Osteoblast (primary cell): ENCODE data around the gene ADAM12. TPM values are rescaled to one million over a fixed set of nuclear protein-coding genes. Genes with fewer than 3 reads are reported as not detected.

Experiments
- DNase-seq: peaks from one replicate; pipeline ENCODE4 v3.0.0; 2011; ENCODE audit warnings: low spot score, mixed read lengths; ENCODE audit not compliant: insufficient read length; ENCODE audit errors: missing footprints
- H2AFZ ChIP-seq: 2 replicates; pipeline ENCODE4 v1.6.0; 2011; ENCODE audit warnings: mild to moderate bottlenecking, low read length
- H3K27ac ChIP-seq: 2 replicates; pipeline ENCODE4 v1.5.1; 2011; ENCODE audit warnings: mild to moderate bottlenecking, low read depth, low read length, moderate library complexity
- H3K27me3 ChIP-seq: 2 replicates; pipeline ENCODE4 v1.6.0; 2012; ENCODE audit warnings: mild to moderate bottlenecking, control low read depth, inconsistent platforms, low read length, moderate library complexity; ENCODE audit not compliant: insufficient read depth
- H3K36me3 ChIP-seq: 2 replicates; pipeline ENCODE4 v1.5.1; 2011; ENCODE audit warnings: mild to moderate bottlenecking, low read length, control low read depth, moderate library complexity; ENCODE audit not compliant: insufficient read depth
- H3K4me1 ChIP-seq: 2 replicates; pipeline ENCODE4 v1.5.1; 2011; ENCODE audit warnings: mild to moderate bottlenecking, low read length, control low read depth, moderate library complexity; ENCODE audit not compliant: insufficient read depth
- H3K4me2 ChIP-seq: 2 replicates; pipeline ENCODE4 v1.6.0; 2011; ENCODE audit warnings: mild to moderate bottlenecking, low read length; ENCODE audit not compliant: insufficient read depth
- H3K4me3 ChIP-seq: fragments of 200-600 bp; sonication (generic); 3 replicates; pipeline ENCODE4 v1.5.1; 2012; ENCODE audit warnings: mild to moderate bottlenecking, low read length, inconsistent platforms; ENCODE audit not compliant: insufficient read depth
- H3K79me2 ChIP-seq: 2 replicates; pipeline ENCODE4 v1.6.0; 2012; ENCODE audit warnings: mild to moderate bottlenecking, low read length, control low read depth, inconsistent platforms; ENCODE audit not compliant: insufficient read depth
- H3K9me3 ChIP-seq: 2 replicates; pipeline ENCODE4 v1.5.1; 2011; ENCODE audit warnings: low read depth, low read length, control low read depth
- H4K20me1 ChIP-seq: 2 replicates; pipeline ENCODE4 v1.6.0; 2012; ENCODE audit warnings: mild to moderate bottlenecking, low read length, control low read depth; ENCODE audit not compliant: insufficient read depth
- CTCF ChIP-seq: IDR thresholded peaks from 2 replicates; pipeline ENCODE4 v1.5.1; 2011; ENCODE audit warnings: mild to moderate bottlenecking, low read depth, low read length, moderate library complexity; ENCODE audit errors: extremely low read depth
- total RNA-seq: library from RNA; depleted of rRNA; stranded (reverse); fragments of >200 nt; gene quantifications from 2 replicates; pipeline ENCODE4 v1.2.3, GENCODE V29; 2012

The ADAM12 gene
- total RNA-seq, 1 donor = 345 TPM

GRCh38 chr10:126006264-126006663 lies 382.0 kb downstream of the ADAM12 start:
- TF ChIP-seq CTCF = no peak
- H4K20me1 ChIP-seq = no peaks in the 10 kb centered on the region
- H3K27ac ChIP-seq = no peak overlapping the region
- H3K79me2 ChIP-seq = no peaks in the 10 kb centered on the region
- H3K4me3 ChIP-seq = no peak overlapping the region
- no peaks in the 10 kb centered on the region for H3K4me1 ChIP-seq
- no peak overlapping the region for H3K4me2 ChIP-seq
- H3K36me3 ChIP-seq = peaks cover 13% of the 10 kb centered on the region
- no peaks in the 10 kb centered on the region for H3K27me3 ChIP-seq
- H3K9me3 ChIP-seq = no peaks in the 10 kb centered on the region
- no peak overlapping the region for H2AFZ ChIP-seq
- DNase-seq = no peak

GRCh38 chr10:126004752-126005151 lies 383.5 kb downstream of the ADAM12 start:
- TF ChIP-seq CTCF = no peak
- DNase-seq = no peak

GRCh38 chr10:126001576-126001975 lies 386.7 kb downstream of the ADAM12 start:
- Histone ChIP-seq H4K20me1 (no peaks in the 10 kb centered on the region), H2AFZ (no peak overlapping the region), H3K36me3 (no peaks in the 10 kb centered on the region), H3K27me3 (no peaks in the 10 kb centered on the region), H3K27ac (no peak overlapping the region), H3K4me3 (no peak overlapping the region), H3K79me2 (no peaks in the 10 kb centered on the region), H3K4me2 (no peak overlapping the region), H3K4me1 (no peaks in the 10 kb centered on the region), H3K9me3 (no peaks in the 10 kb centered on the region)
- no peak for TF ChIP-seq CTCF
- DNase-seq = no peak

More at GRCh38 chr10:126004752-126005151, 383.5 kb downstream of the ADAM12 start:
- Histone ChIP-seq H3K27ac (no peak overlapping the region), H3K4me2 (no peak overlapping the region), H3K4me3 (no peak overlapping the region), H3K27me3 (no peaks in the 10 kb centered on the region), H3K36me3 (peaks cover 2% of the 10 kb centered on the region), H3K79me2 (no peaks in the 10 kb centered on the region), H3K9me3 (no peaks in the 10 kb centered on the region), H3K4me1 (no peaks in the 10 kb centered on the region), H2AFZ (no peak overlapping the region), H4K20me1 (no peaks in the 10 kb centered on the region)

GRCh38 chr10:125999694-126000093 lies 388.6 kb downstream of the ADAM12 start:
- Histone ChIP-seq H3K36me3 (no peaks in the 10 kb centered on the region), H3K9me3 (no peaks in the 10 kb centered on the region), H3K79me2 (no peaks in the 10 kb centered on the region), H4K20me1 (no peaks in the 10 kb centered on the region), H3K27me3 (no peaks in the 10 kb centered on the region), H3K4me2 (no peak overlapping the region), H3K4me1 (no peaks in the 10 kb centered on the region), H3K4me3 (no peak overlapping the region), H2AFZ (no peak overlapping the region), H3K27ac (no peak overlapping the region)
- no peak for DNase-seq
- no peak for TF ChIP-seq CTCF
